Osteoblast (primary cell): ENCODE results near the gene LCN10. TPM values are rescaled to one million over a fixed set of nuclear protein-coding genes. Genes with fewer than 3 reads are reported as not detected.

ENCODE experiments used
- DNase-seq: peaks from one replicate; pipeline ENCODE4 v3.0.0; 2011; ENCODE audit warnings: low spot score, mixed read lengths; ENCODE audit not compliant: insufficient read length; ENCODE audit errors: missing footprints
- H2AFZ ChIP-seq: 2 replicates; pipeline ENCODE4 v1.6.0; 2011; ENCODE audit warnings: mild to moderate bottlenecking, low read length
- H3K27ac ChIP-seq: 2 replicates; pipeline ENCODE4 v1.5.1; 2011; ENCODE audit warnings: mild to moderate bottlenecking, low read depth, low read length, moderate library complexity
- H3K27me3 ChIP-seq: 2 replicates; pipeline ENCODE4 v1.6.0; 2012; ENCODE audit warnings: mild to moderate bottlenecking, control low read depth, inconsistent platforms, low read length, moderate library complexity; ENCODE audit not compliant: insufficient read depth
- H3K36me3 ChIP-seq: 2 replicates; pipeline ENCODE4 v1.5.1; 2011; ENCODE audit warnings: mild to moderate bottlenecking, low read length, control low read depth, moderate library complexity; ENCODE audit not compliant: insufficient read depth
- H3K4me1 ChIP-seq: 2 replicates; pipeline ENCODE4 v1.5.1; 2011; ENCODE audit warnings: mild to moderate bottlenecking, low read length, control low read depth, moderate library complexity; ENCODE audit not compliant: insufficient read depth
- H3K4me2 ChIP-seq: 2 replicates; pipeline ENCODE4 v1.6.0; 2011; ENCODE audit warnings: mild to moderate bottlenecking, low read length; ENCODE audit not compliant: insufficient read depth
- H3K4me3 ChIP-seq: fragments of 200-600 bp; sonication (generic); 3 replicates; pipeline ENCODE4 v1.5.1; 2012; ENCODE audit warnings: mild to moderate bottlenecking, low read length, inconsistent platforms; ENCODE audit not compliant: insufficient read depth
- H3K79me2 ChIP-seq: 2 replicates; pipeline ENCODE4 v1.6.0; 2012; ENCODE audit warnings: mild to moderate bottlenecking, low read length, control low read depth, inconsistent platforms; ENCODE audit not compliant: insufficient read depth
- H3K9me3 ChIP-seq: 2 replicates; pipeline ENCODE4 v1.5.1; 2011; ENCODE audit warnings: low read depth, low read length, control low read depth
- H4K20me1 ChIP-seq: 2 replicates; pipeline ENCODE4 v1.6.0; 2012; ENCODE audit warnings: mild to moderate bottlenecking, low read length, control low read depth; ENCODE audit not compliant: insufficient read depth
- total RNA-seq: library from RNA; depleted of rRNA; stranded (reverse); fragments of >200 nt; gene quantifications from 2 replicates; pipeline ENCODE4 v1.2.3, GENCODE V29; 2012
- TF ChIP-seq, protein P1 (sequence below): IDR thresholded peaks from 2 replicates; pipeline ENCODE4 v1.5.1; 2011; ENCODE audit warnings: mild to moderate bottlenecking, low read depth, low read length, moderate library complexity; ENCODE audit errors: extremely low read depth

Gene LCN10
- total RNA-seq, result not detected in 2 replicates

DNA sequence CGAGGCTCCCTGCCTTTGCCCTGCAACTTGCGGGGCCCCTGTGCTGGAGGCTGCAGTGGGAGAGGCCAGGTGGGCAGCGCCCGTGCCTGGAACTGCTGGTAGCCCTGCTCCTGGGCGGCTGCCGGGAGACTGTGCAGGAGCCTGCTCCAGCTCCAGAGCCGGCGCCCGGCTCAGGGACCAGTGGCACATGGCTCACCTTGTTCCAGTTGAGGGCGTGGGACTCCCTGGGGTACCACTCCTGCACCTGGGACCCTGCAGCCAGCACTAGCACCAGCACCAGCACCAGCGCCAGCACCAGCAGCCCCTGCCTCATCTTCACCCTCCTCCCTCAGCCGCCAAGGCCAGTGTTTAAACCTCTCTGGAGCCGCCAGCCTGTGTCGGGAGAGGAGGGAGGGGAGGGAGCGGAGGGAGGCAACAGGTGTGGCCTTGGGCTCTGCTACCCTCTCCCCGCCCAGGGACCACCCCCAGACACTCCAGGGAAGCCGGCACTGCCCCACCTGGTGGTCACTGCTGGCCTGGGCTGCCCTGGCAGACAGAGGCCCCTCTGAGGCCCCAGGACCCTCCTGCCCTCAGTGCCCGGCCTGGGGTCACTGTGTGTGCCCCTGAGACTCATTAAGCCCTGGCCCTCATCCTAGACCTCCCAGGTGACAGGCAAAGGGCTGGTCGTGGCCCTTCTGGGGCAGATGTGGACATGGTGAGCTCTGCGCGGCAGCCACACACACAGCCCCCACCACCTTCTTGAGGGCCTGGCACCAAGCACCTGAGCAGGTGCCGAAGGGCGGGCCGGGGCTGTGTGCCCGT is at the start of gene LCN10:
TSS of gene LCN10 (minus strand) at position 350 of the 801 bp plus-strand sequence. CDS start at position 313, 37 bp downstream.
- no peaks in the 10 kb centered on the region for H4K20me1 ChIP-seq
- H3K36me3 ChIP-seq, result no peaks in the 10 kb centered on the region
- H3K4me3 ChIP-seq, result no peak within 1 kb of the TSS
- no peak within 1 kb of the TSS for H3K4me2 ChIP-seq
- no peaks in the 10 kb centered on the region for H3K79me2 ChIP-seq
- no peak within 1 kb of the TSS for H2AFZ ChIP-seq
- H3K27me3 ChIP-seq, result peaks cover 37% of the 10 kb centered on the region
- TF ChIP-seq, protein P1, sequence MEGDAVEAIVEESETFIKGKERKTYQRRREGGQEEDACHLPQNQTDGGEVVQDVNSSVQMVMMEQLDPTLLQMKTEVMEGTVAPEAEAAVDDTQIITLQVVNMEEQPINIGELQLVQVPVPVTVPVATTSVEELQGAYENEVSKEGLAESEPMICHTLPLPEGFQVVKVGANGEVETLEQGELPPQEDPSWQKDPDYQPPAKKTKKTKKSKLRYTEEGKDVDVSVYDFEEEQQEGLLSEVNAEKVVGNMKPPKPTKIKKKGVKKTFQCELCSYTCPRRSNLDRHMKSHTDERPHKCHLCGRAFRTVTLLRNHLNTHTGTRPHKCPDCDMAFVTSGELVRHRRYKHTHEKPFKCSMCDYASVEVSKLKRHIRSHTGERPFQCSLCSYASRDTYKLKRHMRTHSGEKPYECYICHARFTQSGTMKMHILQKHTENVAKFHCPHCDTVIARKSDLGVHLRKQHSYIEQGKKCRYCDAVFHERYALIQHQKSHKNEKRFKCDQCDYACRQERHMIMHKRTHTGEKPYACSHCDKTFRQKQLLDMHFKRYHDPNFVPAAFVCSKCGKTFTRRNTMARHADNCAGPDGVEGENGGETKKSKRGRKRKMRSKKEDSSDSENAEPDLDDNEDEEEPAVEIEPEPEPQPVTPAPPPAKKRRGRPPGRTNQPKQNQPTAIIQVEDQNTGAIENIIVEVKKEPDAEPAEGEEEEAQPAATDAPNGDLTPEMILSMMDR, result peak; percentile 30
- no peak within 1 kb of the TSS for H3K27ac ChIP-seq
- H3K4me1 ChIP-seq, result peaks cover 7% of the 10 kb centered on the region
- peak; percentile 90 for DNase-seq
- H3K9me3 ChIP-seq, result no peaks in the 10 kb centered on the region

DNA sequence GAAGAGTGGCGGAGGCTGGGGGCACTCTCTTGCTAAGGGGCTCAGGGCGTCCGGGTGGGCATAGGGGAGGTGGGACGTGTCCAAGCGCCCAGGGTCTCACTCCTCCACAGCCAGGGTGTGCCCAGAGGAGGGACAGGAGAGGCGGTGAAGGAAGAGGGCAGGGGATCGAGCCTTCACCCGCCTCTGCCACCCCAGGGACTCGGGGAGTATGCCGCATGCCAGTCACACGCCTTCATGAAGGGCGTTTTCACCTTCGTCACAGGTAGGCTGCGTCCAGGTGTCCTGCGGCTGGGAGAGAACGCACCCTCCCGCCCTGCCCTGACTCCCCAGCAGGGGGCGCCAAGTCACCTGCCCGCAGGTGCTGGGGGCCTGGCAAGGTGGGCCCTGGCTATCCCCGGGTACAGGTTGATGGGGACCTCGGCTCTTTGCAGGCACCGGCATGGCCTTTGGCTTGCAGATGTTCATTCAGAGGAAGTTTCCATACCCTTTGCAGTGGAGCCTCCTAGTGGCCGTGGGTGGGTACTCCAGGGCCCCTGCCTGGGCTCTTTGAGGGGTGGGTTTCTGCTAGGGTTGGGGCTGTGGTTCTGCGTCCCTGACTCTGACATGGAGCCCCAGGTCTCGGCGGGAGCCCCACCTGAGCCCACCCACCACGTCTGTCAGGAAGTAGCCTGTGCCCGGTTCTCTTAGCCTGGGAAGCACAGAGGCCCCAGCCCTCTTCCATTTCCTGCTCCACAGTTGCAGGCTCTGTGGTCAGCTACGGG is 49.0 kb upstream of the LCN10 start:
- H4K20me1 ChIP-seq, result peaks cover 18% of the 10 kb centered on the region
- H3K9me3 ChIP-seq, result no peaks in the 10 kb centered on the region
- H3K79me2 ChIP-seq, result peaks cover 11% of the 10 kb centered on the region
- peak; percentile 87 for DNase-seq
- H3K27ac ChIP-seq, result peak overlapping the region; percentile 68
- peaks cover 15% of the 10 kb centered on the region for H3K4me1 ChIP-seq
- peak overlapping the region; percentile 97 for H3K4me3 ChIP-seq
- peaks cover 6% of the 10 kb centered on the region for H3K36me3 ChIP-seq
- TF ChIP-seq, protein P1, result peak; percentile 90
- H2AFZ ChIP-seq, result peak overlapping the region; percentile 85
- H3K27me3 ChIP-seq, result peaks cover 11% of the 10 kb centered on the region
- peak overlapping the region; percentile 99 for H3K4me2 ChIP-seq

DNA sequence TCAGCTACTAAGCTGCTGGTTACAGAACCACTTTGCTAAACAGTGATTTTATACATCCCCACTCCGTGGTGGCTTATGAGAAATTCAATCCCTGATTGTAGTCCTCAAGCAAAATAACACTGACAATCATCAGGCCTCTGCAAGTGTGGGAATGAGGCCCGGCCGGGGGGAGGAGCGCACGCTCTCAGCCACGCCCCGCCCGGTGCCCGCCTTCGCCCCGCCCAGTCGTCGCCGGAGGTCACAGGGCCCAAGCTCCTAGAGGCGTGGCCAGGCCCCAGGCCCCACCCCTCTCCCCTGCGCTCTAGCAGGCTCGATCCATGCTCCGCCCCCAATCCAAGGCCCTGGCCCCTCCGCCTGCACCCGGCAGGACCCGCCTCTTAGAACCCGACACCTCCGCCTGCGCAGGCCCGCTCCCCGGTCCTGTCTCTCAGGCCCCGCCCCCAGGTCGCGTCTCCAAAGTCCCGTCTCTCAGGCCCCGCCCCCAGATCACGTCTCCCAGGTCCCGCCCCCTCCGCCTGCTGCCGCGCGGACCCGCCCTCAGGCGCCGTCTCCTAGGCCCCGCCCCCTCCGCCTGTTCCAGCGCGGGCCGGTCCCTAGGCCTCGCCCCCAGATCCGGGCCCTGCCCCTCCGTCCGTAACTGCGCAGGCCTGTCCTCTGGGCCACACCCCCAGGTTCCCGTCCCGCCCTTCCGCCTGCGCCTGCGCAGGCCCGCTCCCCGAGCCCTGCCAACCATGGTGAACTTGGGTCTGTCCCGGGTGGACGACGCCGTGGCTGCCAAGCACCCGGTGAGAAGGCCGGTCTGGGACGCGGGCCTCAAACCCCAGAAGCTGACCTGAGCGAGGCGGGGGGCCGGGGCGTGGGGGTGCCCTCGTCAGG is 48.1 kb upstream of the LCN10 start, which contains the start of gene TMEM141:
TSS of gene TMEM141 (plus strand) at position 705 of the 876 bp plus-strand sequence. CDS start at position 732, 27 bp downstream.
- peaks cover 18% of the 10 kb centered on the region for H4K20me1 ChIP-seq
- peak within 1 kb of the TSS; percentile 68 for H3K27ac ChIP-seq
- peaks cover 15% of the 10 kb centered on the region for H3K4me1 ChIP-seq
- peak within 1 kb of the TSS; percentile 97 for H3K4me3 ChIP-seq
- H3K79me2 ChIP-seq, result peaks cover 11% of the 10 kb centered on the region
- H3K27me3 ChIP-seq, result peaks cover 4% of the 10 kb centered on the region
- no peaks in the 10 kb centered on the region for H3K9me3 ChIP-seq
- peak within 1 kb of the TSS; percentile 99 for H3K4me2 ChIP-seq
- peaks cover 6% of the 10 kb centered on the region for H3K36me3 ChIP-seq
- TF ChIP-seq, protein P1, result no peak
- peak within 1 kb of the TSS; percentile 85 for H2AFZ ChIP-seq
- DNase-seq, result peak; percentile 100
